Smooth muscle cell (in vitro differentiated cells): Measurements from ENCODE around the gene SEMA6A. TPM values are rescaled to one million over a fixed set of nuclear protein-coding genes. Genes with fewer than 3 reads are reported as not detected.

ENCODE experiments used
- DNase-seq: peaks from one replicate; lab custom pipeline; 2025; ENCODE audit not compliant: unreplicated experiment; lab: John Stamatoyannopoulos, UW
- H2AFZ ChIP-seq: fragments of 200-600 bp; sonication (generic); 2 replicates; pipeline ENCODE4 v1.6.0; 2016; ENCODE audit warnings: antibody characterized with exemption, low read depth, mild to moderate bottlenecking
- H3F3A ChIP-seq: fragments of 200-600 bp; sonication (generic); 2 replicates; pipeline ENCODE4 v1.6.0; 2017; ENCODE audit warnings: antibody characterized with exemption, low read depth
- H3K27ac ChIP-seq: fragments of 200-600 bp; sonication (generic); 2 replicates; pipeline ENCODE4 v1.5.1; 2016; ENCODE audit warnings: low read depth, mild to moderate bottlenecking
- H3K27me3 ChIP-seq: fragments of 200-600 bp; sonication (generic); 2 replicates; pipeline ENCODE4 v1.6.1; 2016; ENCODE audit warnings: low read depth, mild to moderate bottlenecking
- H3K36me3 ChIP-seq: fragments of 200-600 bp; sonication (generic); 2 replicates; pipeline ENCODE4 v1.5.1; 2016; ENCODE audit warnings: low read depth
- H3K4me1 ChIP-seq: fragments of 200-600 bp; sonication (generic); 2 replicates; pipeline ENCODE4 v1.5.1; 2016; ENCODE audit warnings: low read depth
- H3K4me2 ChIP-seq: fragments of 200-600 bp; sonication (generic); 2 replicates; pipeline ENCODE4 v1.6.0; 2016; ENCODE audit warnings: mild to moderate bottlenecking
- H3K4me3 ChIP-seq: fragments of 200-600 bp; sonication (generic); 2 replicates; pipeline ENCODE4 v1.5.1; 2016; ENCODE audit warnings: mild to moderate bottlenecking
- H3K79me2 ChIP-seq: fragments of 200-600 bp; sonication (generic); 2 replicates; pipeline ENCODE4 v1.6.0; 2016; ENCODE audit warnings: low read depth, mild to moderate bottlenecking
- H3K9ac ChIP-seq: fragments of 200-600 bp; sonication (generic); 2 replicates; pipeline ENCODE4 v1.6.0; 2016; ENCODE audit warnings: low read depth
- H3K9me3 ChIP-seq: fragments of 200-600 bp; sonication (generic); replicated peaks from 2 replicates; pipeline ENCODE4 v1.5.1; 2016; ENCODE audit warnings: low read depth
- H4K20me1 ChIP-seq: fragments of 200-600 bp; sonication (generic); 2 replicates; pipeline ENCODE4 v1.6.0; 2016; ENCODE audit warnings: low read depth
- CTCF ChIP-seq: fragments of 200-600 bp; sonication (generic); IDR thresholded peaks from 2 replicates; pipeline ENCODE4 v1.5.1; 2017; ENCODE audit warnings: borderline replicate concordance, mild to moderate bottlenecking, antibody characterized with exemption; ENCODE audit not compliant: insufficient read depth, poor library complexity, severe bottlenecking
- WGBS: methylation state at CpG from one replicate; pipeline ENCODE4 v1.1.7; 2016; ENCODE audit warnings: low lambda C conversion rate; 5-methylcytosine and 5-hydroxymethylcytosine counted together
- polyA plus RNA-seq: library from polyadenylated mRNA; unstranded; fragments of >200 nt; fragmentation: Nextera tagmentation; extraction: Ambion mirVana; gene quantifications from 2 replicates; pipeline ENCODE4 v1.2.1, GENCODE V29; 2016
- total RNA-seq: library from RNA; depleted of rRNA; stranded (reverse); fragments of >200 nt; gene quantifications from 2 replicates; pipeline ENCODE4 v1.2.3, GENCODE V29; 2014

Gene SEMA6A
- total and polyA plus RNA-seq, 2 experiments from 2014 or later: 6.3 to 12.9 TPM

GRCh38 chr5:116509483-116510244, 65.0 kb downstream of the SEMA6A start:
- no peak overlapping the region for H3K27ac ChIP-seq
- H3F3A ChIP-seq: no peaks in the 10 kb centered on the region
- H3K9me3 ChIP-seq: no peaks in the 10 kb centered on the region
- H3K36me3 ChIP-seq: no peaks in the 10 kb centered on the region
- H2AFZ ChIP-seq: no peak overlapping the region
- H4K20me1 ChIP-seq: peaks cover 40% of the 10 kb centered on the region
- H3K4me3 ChIP-seq: no peak overlapping the region
- WGBS: 77% methylated on average over 6 of the region's 6 CpGs
- DNase-seq: no peak
- no peak overlapping the region for H3K9ac ChIP-seq
- H3K79me2 ChIP-seq: peaks cover 48% of the 10 kb centered on the region
- peaks cover 26% of the 10 kb centered on the region for H3K4me1 ChIP-seq
- no peak for TF ChIP-seq CTCF
- no peaks in the 10 kb centered on the region for H3K27me3 ChIP-seq
- peak overlapping the region; percentile 63 for H3K4me2 ChIP-seq

- H3K4me3 ChIP-seq: no peak overlapping the region
- no peaks in the 10 kb centered on the region for H3K27me3 ChIP-seq
- no peak for DNase-seq
- H3K9ac ChIP-seq: no peak overlapping the region
- H3K4me1 ChIP-seq: peaks cover 26% of the 10 kb centered on the region
- no peaks in the 10 kb centered on the region for H3K36me3 ChIP-seq
- no peak overlapping the region for H3K4me2 ChIP-seq
- 89% methylated on average over 6 of the region's 6 CpGs for WGBS
- no peaks in the 10 kb centered on the region for H3K9me3 ChIP-seq
- H4K20me1 ChIP-seq: peaks cover 40% of the 10 kb centered on the region
- H3F3A ChIP-seq: no peaks in the 10 kb centered on the region
- no peak for TF ChIP-seq CTCF
- no peak overlapping the region for H3K27ac ChIP-seq
- H3K79me2 ChIP-seq: peaks cover 45% of the 10 kb centered on the region
- no peak overlapping the region for H2AFZ ChIP-seq
Measured at GRCh38 chr5:116508835-116509234, 65.8 kb downstream of the SEMA6A start.

- Histone ChIP-seq H3K27ac (no peak overlapping the region), H3F3A (no peaks in the 10 kb centered on the region), H3K4me1 (peaks cover 26% of the 10 kb centered on the region), H3K27me3 (no peaks in the 10 kb centered on the region), H3K9ac (no peak overlapping the region), H3K4me3 (no peak overlapping the region), H3K36me3 (no peaks in the 10 kb centered on the region), H4K20me1 (peaks cover 40% of the 10 kb centered on the region), H3K9me3 (no peaks in the 10 kb centered on the region), H3K79me2 (peaks cover 41% of the 10 kb centered on the region), H2AFZ (no peak overlapping the region), H3K4me2 (no peak overlapping the region)
- WGBS: 87% methylated on average over 10 of the region's 10 CpGs
- no peak for DNase-seq
- TF ChIP-seq CTCF: no peak
Measured at GRCh38 chr5:116507941-116508655, 66.5 kb downstream of the SEMA6A start.
